ENCODE measurements around the gene ATG9A. TPM values are rescaled to one million over a fixed set of nuclear protein-coding genes. Genes with fewer than 3 reads are reported as not detected.

ATG9A gene
- total and polyA plus RNA-seq, 9 of the 15 experiments (the other 6 are each of a cell fraction or from before 2014, with no cell fraction given), result 0.25 to 65.6 (median 23.4) TPM

GRCh38 chr2:219230059-219230540 is 664 bp upstream of the ATG9A start (continued):
- TF ChIP-seq HDAC1 (IDR thresholded peaks at IDR 0.05), result peak in 1 of 2 experiments; percentile 66; a peak in 1 of 4 replicates
- TF ChIP-seq HLTF (IDR thresholded peaks at IDR 0.05), result 0 out of 2 replicates have a peak, but pooled peaks have one; percentile 16
- TF ChIP-seq GABPA (tag; conservative IDR thresholded peaks at IDR 0.05; ENCODE audit: low read depth), result peak; percentile 37; the same call in 1 of the 2 replicates
- 0 out of 2 replicates have a peak, but pooled peaks have one; percentile 13 for TF ChIP-seq ZNF592 (IDR thresholded peaks at IDR 0.05)
- TF ChIP-seq SMC3 (conservative IDR thresholded peaks at IDR 0.05; ENCODE audit: insufficient read depth, low read depth, low read length), result no peak
- peak in 1 of 2 experiments; percentile 39 for TF ChIP-seq E2F6 (IDR thresholded peaks at IDR 0.05; ENCODE audit: borderline replicate concordance in 1 of 2, extremely low read depth in 1 of 2, insufficient read depth in 1 of 2, insufficient read length in 1 of 2, low read depth in 1 of 2, low read length in 1 of 2, poor library complexity in 1 of 2, severe bottlenecking in 1 of 2)
